ENCODE results near the gene MAP4K4.
"Not testable (repeated sequence)": the region's sequence is repeated elsewhere in the genome, so short reads cannot be mapped to it uniquely, and the experiment has no call there.

The MAP4K4 gene

GRCh38 chr2:101744832-101745231, 47.3 kb downstream of the MAP4K4 start:
- no peak for DNase-seq

GRCh38 chr2:101745711-101746694, 48.5 kb downstream of the MAP4K4 start:
- DNase-seq, result no peak

GRCh38 chr2:101748000-101748399, 50.5 kb downstream of the MAP4K4 start:
- DNase-seq, result no peak

GRCh38 chr2:101748462-101748861, 51.0 kb downstream of the MAP4K4 start:
- DNase-seq, result not testable (repeated sequence)

GRCh38 chr2:101750688-101751087, 53.2 kb downstream of the MAP4K4 start:
- no peak for DNase-seq

GRCh38 chr2:101751276-101751815, 53.8 kb downstream of the MAP4K4 start:
- DNase-seq, result no peak

GRCh38 chr2:101751875-101752619, 54.5 kb downstream of the MAP4K4 start:
- DNase-seq, result no peak

GRCh38 chr2:101752716-101753616, 55.5 kb downstream of the MAP4K4 start:
- no peak for DNase-seq

- no peak for DNase-seq
Measured at GRCh38 chr2:101753720-101754490, 56.4 kb downstream of the MAP4K4 start.

- DNase-seq, result no peak
Measured at GRCh38 chr2:101754618-101755017, 57.1 kb downstream of the MAP4K4 start.

- no peak for DNase-seq
Measured at GRCh38 chr2:101756266-101756665, 58.8 kb downstream of the MAP4K4 start.

- DNase-seq, result no peak
Measured at GRCh38 chr2:101758001-101758400, 60.5 kb downstream of the MAP4K4 start.

GRCh38 chr2:101759162-101759561, 61.7 kb downstream of the MAP4K4 start:
- DNase-seq, result no peak

GRCh38 chr2:101762451-101763171, 65.1 kb downstream of the MAP4K4 start:
- no peak for DNase-seq

GRCh38 chr2:101763496-101764333, 66.2 kb downstream of the MAP4K4 start:
- DNase-seq, result no peak

GRCh38 chr2:101766337-101766736, 68.8 kb downstream of the MAP4K4 start:
- no peak for DNase-seq

- no peak for DNase-seq
Measured at GRCh38 chr2:101766871-101767739, 69.6 kb downstream of the MAP4K4 start.

GRCh38 chr2:101768556-101769220, 71.2 kb downstream of the MAP4K4 start:
- DNase-seq, result no peak

Data from DMS 273 treated with DMSO at 0.1 percent for 48 hours (cell line).